Breast epithelium (tissue), 3 donors: ENCODE data around the gene ANKRD2.

Experiments
- CTCF ChIP-seq, 3 donors: fragments of 450-650 bp; IDR thresholded peaks; one replicate each; pipeline ENCODE4 v1.5.1; 2016 to 2017; ENCODE audit warnings: antibody characterized with exemption in 3 of 3, mild to moderate bottlenecking in 3 of 3, moderate library complexity in 3 of 3
- POLR2A ChIP-seq: fragments of 450-650 bp; IDR thresholded peaks from one replicate; pipeline ENCODE4 v1.6.1; 2016; ENCODE audit warnings: antibody characterized with exemption, mild to moderate bottlenecking, moderate library complexity

- TF ChIP-seq CTCF (IDR thresholded peaks at IDR 0.05) (no peak), POLR2A (no peak)
Measured at GRCh38 chr10:97551271-97551670, 21.3 kb upstream of the ANKRD2 start.
